Stimulated activated CD4-positive, alpha-beta T cell treated with anti-CD3 and anti-CD28 coated beads, Interleukin-2, amount 100 ng/mL, for 24 hours (primary cell): ENCODE results near the gene NDUFA7.

Source experiments
- DNase-seq, 2 donors: peaks; one replicate each; pipeline ENCODE4 v3.0.0-alpha.2; 2020

NDUFA7 gene

GRCh38 chr19:8261881-8262280 lies 59.3 kb downstream of the NDUFA7 start:
- no peak for DNase-seq

GRCh38 chr19:8261347-8261746 lies 59.8 kb downstream of the NDUFA7 start:
- no peak for DNase-seq
